CD4-positive, alpha-beta memory T cell (primary cell): Measurements from ENCODE around the gene PHTF1. TPM values are rescaled to one million over a fixed set of nuclear protein-coding genes. Genes with fewer than 3 reads are reported as not detected.
"Not testable (repeated sequence)": the region's sequence is repeated elsewhere in the genome, so short reads cannot be mapped to it uniquely, and the experiment has no call there.

Experiments used
- CTCF ChIA-PET: fragments of 350-600 bp; sonication (Branson Sonifier 250); formaldehyde crosslinking; loops from one replicate; lab custom pipeline; 2021; ENCODE audit warnings: inconsistent platforms; ENCODE audit not compliant: partially characterized antibody; lab: Charles Lee
- POLR2A ChIA-PET: fragments of 350-600 bp; sonication (Branson Sonifier 250); formaldehyde crosslinking; loops from one replicate; lab custom pipeline; 2021; ENCODE audit not compliant: partially characterized antibody; lab: Charles Lee
- DNase-seq, 5 donors: peaks; one replicate each; pipeline versions ENCODE4 v3.0.0 to v3.0.0-alpha.2; 2020 to 2022; ENCODE audit warnings: mixed read lengths in 1 of 5
- H3K27ac ChIP-seq: one replicate; pipeline ENCODE4 v1.7.0; 2013; ENCODE audit warnings: low read depth, low read length
- H3K27me3 ChIP-seq: 2 replicates; pipeline ENCODE4 v1.7.0; 2013; ENCODE audit warnings: mild to moderate bottlenecking, low read length, moderate library complexity; ENCODE audit not compliant: insufficient read depth
- H3K36me3 ChIP-seq: 2 replicates; pipeline ENCODE4 v1.7.0; 2013; ENCODE audit warnings: mild to moderate bottlenecking, low read length, moderate library complexity; ENCODE audit not compliant: insufficient read depth
- H3K4me1 ChIP-seq: 2 replicates; pipeline ENCODE4 v1.7.0; 2013; ENCODE audit warnings: mild to moderate bottlenecking, low read length, moderate library complexity; ENCODE audit not compliant: insufficient read depth
- H3K4me3 ChIP-seq, 2 donors: one replicate each; pipeline ENCODE4 v1.7.0; 2013; ENCODE audit warnings: low read length in 2 of 2, mild to moderate bottlenecking in 1 of 2
- H3K9me3 ChIP-seq, 2 donors: one replicate each; pipeline ENCODE4 v1.7.0; 2013; ENCODE audit warnings: low read length in 2 of 2, control low read depth in 1 of 2; ENCODE audit not compliant: control insufficient read depth in 1 of 2
- H3K27ac Mint-ChIP-seq, 7 donors: one replicate each; pipeline ENCODE4 v1.8.0; 2020 to 2021; ENCODE audit warnings: mixed read lengths in 7 of 7, mild to moderate bottlenecking in 6 of 7, inconsistent platforms in 3 of 7, moderate library complexity in 3 of 7
- H3K27me3 Mint-ChIP-seq, 2 donors: one replicate each; pipeline ENCODE4 v1.8.0; 2020 to 2021; ENCODE audit warnings: mixed read lengths in 2 of 2
- H3K36me3 Mint-ChIP-seq, 2 donors: one replicate each; pipeline ENCODE4 v1.8.0; 2020 to 2021; ENCODE audit warnings: mixed read lengths in 2 of 2, inconsistent platforms in 1 of 2, mild to moderate bottlenecking in 1 of 2
- H3K4me1 Mint-ChIP-seq, 4 donors: one replicate each; pipeline ENCODE4 v1.8.0; 2020 to 2021; ENCODE audit warnings: mixed read lengths in 4 of 4, mild to moderate bottlenecking in 1 of 4
- H3K4me3 Mint-ChIP-seq, 8 donors: one replicate each; pipeline ENCODE4 v1.8.0; 2020 to 2021; ENCODE audit warnings: mixed read lengths in 8 of 8, mild to moderate bottlenecking in 7 of 8, moderate library complexity in 6 of 8, inconsistent platforms in 3 of 8
- H3K9me3 Mint-ChIP-seq, 8 donors: one replicate each; pipeline ENCODE4 v1.8.0; 2020 to 2021; ENCODE audit warnings: mixed read lengths in 8 of 8, mild to moderate bottlenecking in 5 of 8, inconsistent platforms in 3 of 8, moderate library complexity in 1 of 8
- intact Hi-C: fragments of 100-400 bp; cut with micrococcal nuclease; formaldehyde crosslinking; loops from one replicate; pipeline ENCODE4 v1.15.1; 2023
- polyA plus RNA-seq, 2 donors: library from polyadenylated mRNA; unstranded; fragments of 300-500 nt; fragmentation: Illumina TruSeq; gene quantifications; one replicate each; pipeline ENCODE4 v1.2.3, GENCODE V29; 2021
- total RNA-seq, 2 experiments: library from RNA; stranded (reverse); gene quantifications; one replicate each; pipeline ENCODE4 v1.2.3, GENCODE V29; 2021

Gene PHTF1
- total and polyA plus RNA-seq, 4 experiments from 2014 or later: 7.2 to 9.8 (median 9.1) TPM

GRCh38 chr1:113742515-113742914 lies 16.8 kb downstream of the PHTF1 start:
- no peaks in the 10 kb centered on the region for H3K4me1 ChIP-seq
- Mint-ChIP-seq H3K9me3 (no peaks in the 10 kb centered on the region), H3K4me3 (no peak overlapping the region), H3K27ac (peak overlapping the region in 4 of 7 donors; percentile 43 to 65 (median 54)), H3K27me3 (no peaks in the 10 kb centered on the region), H3K36me3 (peaks cover 0 to 1% of the 10 kb centered on the region in 2 donors), H3K4me1 (peaks cover 0 to 7% (median 4%) of the 10 kb centered on the region in 4 donors)
- POLR2A ChIA-PET: interaction anchor here (1.1 to 1.4 kb wide), 2 partner anchors 17 to 70 kb away, joined by 3 to 5 read pairs; partner anchors contain the start of genes PHTF1 and RSBN1
- no peaks in the 10 kb centered on the region for H3K27me3 ChIP-seq
- no peak overlapping the region for H3K27ac ChIP-seq
- DNase-seq: no peak
- H3K4me3 ChIP-seq: no peak overlapping the region
- no peaks in the 10 kb centered on the region for H3K36me3 ChIP-seq
- CTCF ChIA-PET: interaction anchor here (1.0 kb wide), 1 partner anchor 93 kb away, joined by 3 read pairs; no protein-coding TSS in a partner anchor
- no peaks in the 10 kb centered on the region for H3K9me3 ChIP-seq
- intact Hi-C loops: no loop called here

- Histone ChIP-seq H3K4me1 (no peaks in the 10 kb centered on the region), H3K27ac (no peak overlapping the region), H3K4me3 (no peak overlapping the region), H3K36me3 (no peaks in the 10 kb centered on the region), H3K27me3 (no peaks in the 10 kb centered on the region), H3K9me3 (no peaks in the 10 kb centered on the region)
- Mint-ChIP-seq H3K27ac (peak overlapping the region in 2 of 7 donors; percentile 70 to 84), H3K4me1 (no peaks in the 10 kb centered on the region), H3K4me3 (no peak overlapping the region), H3K27me3 (no peaks in the 10 kb centered on the region), H3K9me3 (no peaks in the 10 kb centered on the region), H3K36me3 (peaks cover 17 to 22% of the 10 kb centered on the region in 2 donors)
- CTCF ChIA-PET: no interaction called here
- intact Hi-C loops: no loop called here
- no peak for DNase-seq
- POLR2A ChIA-PET: no interaction called here
Observed at GRCh38 chr1:113734357-113735055, 24.8 kb downstream of the PHTF1 start.

- ChIA-PET CTCF (no interaction called here), POLR2A (no interaction called here)
- Mint-ChIP-seq H3K9me3 (no peaks in the 10 kb centered on the region), H3K4me3 (no peak overlapping the region), H3K27ac (no peak overlapping the region), H3K36me3 (peaks cover 15 to 27% of the 10 kb centered on the region in 2 donors), H3K4me1 (peaks cover 0 to 2% (median 0%) of the 10 kb centered on the region in 4 donors), H3K27me3 (no peaks in the 10 kb centered on the region)
- DNase-seq: no peak
- Histone ChIP-seq H3K4me3 (no peak overlapping the region), H3K27me3 (no peaks in the 10 kb centered on the region), H3K36me3 (no peaks in the 10 kb centered on the region), H3K9me3 (no peaks in the 10 kb centered on the region), H3K4me1 (no peaks in the 10 kb centered on the region), H3K27ac (no peak overlapping the region)
- intact Hi-C loops: no loop called here
Observed at GRCh38 chr1:113732802-113733201, 26.5 kb downstream of the PHTF1 start.

- H3K27ac ChIP-seq: no peak overlapping the region
- peaks cover 42 to 61% of the 10 kb centered on the region in 2 donors for H3K36me3 Mint-ChIP-seq
- peaks cover 0 to under 1% (median 0%) of the 10 kb centered on the region in 4 donors for H3K4me1 Mint-ChIP-seq
- no peaks in the 10 kb centered on the region for H3K27me3 Mint-ChIP-seq
- H3K27me3 ChIP-seq: no peaks in the 10 kb centered on the region
- no peak overlapping the region for H3K4me3 Mint-ChIP-seq
- no peaks in the 10 kb centered on the region for H3K9me3 ChIP-seq
- intact Hi-C loops: no loop called here
- peaks cover 3 to 16% (median 9%) of the 10 kb centered on the region in 8 donors for H3K9me3 Mint-ChIP-seq
- H3K36me3 ChIP-seq: no peaks in the 10 kb centered on the region
- H3K4me1 ChIP-seq: no peaks in the 10 kb centered on the region
- no peak overlapping the region for H3K4me3 ChIP-seq
- DNase-seq: no peak
- peak overlapping the region in 1 of 7 donors; percentile 23 for H3K27ac Mint-ChIP-seq
- CTCF ChIA-PET: no interaction called here
- POLR2A ChIA-PET: no interaction called here
Observed at GRCh38 chr1:113721010-113721409, 38.3 kb downstream of the PHTF1 start.

GRCh38 chr1:113718621-113719020 lies 40.7 kb downstream of the PHTF1 start:
- H3K27me3 ChIP-seq, H3K4me1 Mint-ChIP-seq, intact Hi-C loops, H3K4me3 ChIP-seq, H3K36me3 ChIP-seq, H3K27ac Mint-ChIP-seq, H3K9me3 ChIP-seq, DNase-seq, H3K27me3 Mint-ChIP-seq, POLR2A ChIA-PET, H3K4me3 Mint-ChIP-seq, H3K27ac ChIP-seq, H3K4me1 ChIP-seq: not testable (repeated sequence)
- CTCF ChIA-PET: interaction anchor here (0.7 kb wide), 1 partner anchor 122 kb away, joined by 3 read pairs; no protein-coding TSS in a partner anchor
- peaks cover 42 to 57% of the 10 kb centered on the region in 2 donors for H3K36me3 Mint-ChIP-seq
- H3K9me3 Mint-ChIP-seq: peaks cover 3 to 16% (median 9%) of the 10 kb centered on the region in 8 donors

DNA sequence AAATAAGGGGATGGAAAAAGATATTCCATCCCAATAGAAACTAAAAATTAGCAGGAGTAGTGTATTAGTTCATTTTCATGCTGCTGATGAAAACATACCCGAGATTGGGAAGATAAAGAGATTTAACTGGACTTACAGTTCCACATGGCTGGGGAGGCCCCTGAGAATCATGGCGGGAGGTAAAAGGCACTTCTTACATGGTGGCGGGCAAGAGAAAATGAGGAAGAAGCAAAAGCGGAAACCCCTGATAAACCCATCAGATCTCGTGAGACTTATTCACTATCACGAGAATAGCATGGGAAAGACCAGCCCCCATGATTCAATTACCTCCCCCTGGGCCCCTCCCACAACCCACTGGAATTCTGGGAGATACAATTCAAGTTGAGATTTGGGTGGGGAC lies 41.8 kb downstream of the PHTF1 start:
- H3K27ac ChIP-seq, CTCF ChIA-PET, H3K4me1 ChIP-seq, H3K27me3 ChIP-seq, H3K4me3 Mint-ChIP-seq, H3K27ac Mint-ChIP-seq, H3K4me1 Mint-ChIP-seq, H3K9me3 ChIP-seq, intact Hi-C loops, H3K36me3 ChIP-seq, POLR2A ChIA-PET, H3K4me3 ChIP-seq, DNase-seq, H3K27me3 Mint-ChIP-seq: not testable (repeated sequence)
- peaks cover 38 to 56% of the 10 kb centered on the region in 2 donors for H3K36me3 Mint-ChIP-seq
- H3K9me3 Mint-ChIP-seq: peaks cover 3 to 16% (median 9%) of the 10 kb centered on the region in 8 donors

- DNase-seq: no peak
- no peaks in the 10 kb centered on the region for H3K27me3 Mint-ChIP-seq
- Histone ChIP-seq H3K4me1 (no peaks in the 10 kb centered on the region), H3K4me3 (no peak overlapping the region), H3K27ac (no peak overlapping the region), H3K36me3 (no peaks in the 10 kb centered on the region), H3K9me3 (no peaks in the 10 kb centered on the region), H3K27me3 (no peaks in the 10 kb centered on the region)
- H3K4me1 Mint-ChIP-seq: peaks cover 0 to 5% (median 1%) of the 10 kb centered on the region in 4 donors
- H3K4me3 Mint-ChIP-seq: no peak overlapping the region
- H3K9me3 Mint-ChIP-seq: peaks cover 0 to 16% (median 10%) of the 10 kb centered on the region in 8 donors
- POLR2A ChIA-PET: no interaction called here
- CTCF ChIA-PET: interaction anchor here (1.6 kb wide), 1 partner anchor 642 kb away, joined by 7 read pairs; the partner anchor contains the start of gene LRIG2
- H3K36me3 Mint-ChIP-seq: peaks cover 40 to 48% of the 10 kb centered on the region in 2 donors
- intact Hi-C loops: no loop called here
- peak overlapping the region in 1 of 7 donors; percentile 58 for H3K27ac Mint-ChIP-seq
Observed at GRCh38 chr1:113714606-113715269, 44.5 kb downstream of the PHTF1 start.
